GM21619 (cell line): ENCODE results near the gene UBA1.

Experiments
- ATAC-seq: cut with Tn5 transposase; IDR thresholded peaks from one replicate; pipeline ENCODE4 v1.9.1; 2021; ENCODE audit not compliant: unreplicated experiment

The UBA1 gene

GRCh38 chrX:47193475-47194193 lies at the start of gene UBA1:
Gene UBA1, plus strand, starts transcription at chrX:47193829. Its CDS starts 4,974 bp downstream, at chrX:47198803.
- peak; percentile 53 for ATAC-seq

GRCh38 chrX:47143894-47144625 lies 49.6 kb upstream of the UBA1 start:
- ATAC-seq = peak; percentile 11

DNA sequence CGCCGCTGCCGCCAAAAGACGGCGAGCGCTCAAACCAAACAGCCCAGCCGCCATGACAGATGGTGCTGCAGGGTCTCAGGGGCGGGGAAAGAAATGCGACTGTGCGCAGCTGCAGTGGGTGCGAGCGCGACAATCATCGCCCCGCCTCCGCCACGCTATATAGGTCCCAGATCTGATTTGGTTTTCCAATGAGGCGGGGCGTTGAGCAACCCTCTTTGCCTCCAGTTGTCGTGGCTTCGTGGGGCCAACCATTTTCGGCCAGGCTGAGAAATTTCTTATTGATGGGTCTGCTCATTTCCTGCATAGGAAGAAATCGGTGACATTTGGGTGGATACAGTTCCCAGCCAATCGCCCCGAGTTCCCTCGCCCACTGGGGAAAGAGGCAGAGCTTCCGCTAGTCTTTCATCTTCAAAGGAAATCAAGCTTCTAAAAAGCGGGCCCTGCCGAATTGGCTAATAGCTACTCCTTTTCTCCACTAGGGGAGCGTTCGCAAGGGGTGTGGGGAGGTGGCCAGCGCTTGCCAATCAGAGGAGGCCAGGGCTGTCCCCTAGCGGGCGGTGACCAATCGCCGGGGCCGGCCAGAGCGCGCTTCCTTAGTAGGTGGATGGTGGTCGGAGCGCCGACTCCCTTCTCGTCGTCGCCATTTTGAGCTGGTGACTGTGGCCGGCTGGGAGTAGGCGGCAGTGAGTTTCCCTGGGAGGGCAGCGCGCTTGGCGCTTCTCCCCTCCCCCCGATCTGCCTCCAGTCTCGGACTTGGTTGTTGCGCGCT lies 48.8 kb upstream of the UBA1 start, which contains the start of the genes NDUFB11 and RBM10:
TSS of gene NDUFB11 (minus strand) at position 77 of the 769 bp plus-strand sequence. CDS start at position 54, 23 bp downstream.
TSS of gene RBM10 (plus strand) at position 596 of the 769 bp plus-strand sequence. CDS start 2,261 bp downstream, outside the sequence.
- ATAC-seq = peak; percentile 84

DNA sequence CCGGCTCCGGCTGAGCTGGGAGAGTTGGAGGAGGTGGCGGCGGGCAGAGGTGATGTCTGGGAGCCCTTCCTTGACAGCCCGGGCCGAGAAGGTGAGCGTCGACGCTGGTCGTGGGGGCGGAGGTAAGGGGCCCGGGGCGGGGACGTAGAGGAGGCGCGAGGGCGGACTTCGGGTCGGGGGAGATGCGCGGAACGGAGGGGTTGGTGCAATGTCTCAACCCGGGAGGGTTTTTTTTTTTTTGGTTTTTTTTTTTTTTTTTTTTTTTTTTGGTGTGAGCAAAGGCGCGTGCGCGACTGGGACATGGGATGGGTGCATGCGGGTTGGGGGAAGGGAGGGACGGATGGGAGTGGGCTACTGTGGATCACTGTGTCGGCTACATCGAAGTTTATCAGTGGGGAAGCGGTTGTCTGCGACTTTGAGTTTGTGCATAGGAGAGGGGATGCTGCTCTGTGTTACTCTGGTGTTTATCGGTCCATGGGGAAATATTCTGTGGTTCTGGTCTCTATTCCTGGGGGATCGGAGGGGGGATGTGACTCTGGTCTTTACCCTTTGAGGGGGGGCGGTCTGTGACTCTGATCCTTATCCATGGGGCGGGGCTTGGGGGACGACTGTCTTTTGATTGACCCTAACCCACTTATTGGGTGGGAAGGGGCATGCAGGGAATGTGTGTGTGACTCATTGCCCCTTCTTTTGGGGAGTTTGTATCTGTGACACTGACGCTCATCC lies 48.1 kb upstream of the UBA1 start:
- ATAC-seq = no peak

GRCh38 chrX:47146121-47146935 lies 47.3 kb upstream of the UBA1 start:
- no peak for ATAC-seq

GRCh38 chrX:47146936-47147859 lies 46.4 kb upstream of the UBA1 start:
- no peak for ATAC-seq

DNA sequence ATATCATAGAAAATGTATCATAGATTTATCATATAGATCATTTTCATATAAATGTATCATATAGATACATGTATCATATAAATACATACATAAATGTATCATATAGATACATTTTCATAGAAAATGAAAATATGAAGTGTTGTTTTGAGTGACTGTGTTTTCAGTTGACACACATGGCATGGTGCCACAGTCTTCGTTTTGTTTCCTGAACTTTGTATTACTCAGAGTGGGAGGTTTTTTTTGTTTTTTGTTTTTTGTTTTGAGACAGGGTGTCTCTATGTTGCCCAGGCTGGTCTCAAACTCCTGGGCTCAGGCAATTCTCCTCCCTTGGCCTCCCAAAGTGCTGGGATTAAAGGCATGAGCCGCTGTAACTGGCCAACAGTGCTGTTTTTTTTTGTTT lies 44.7 kb upstream of the UBA1 start:
- no peak for ATAC-seq

DNA sequence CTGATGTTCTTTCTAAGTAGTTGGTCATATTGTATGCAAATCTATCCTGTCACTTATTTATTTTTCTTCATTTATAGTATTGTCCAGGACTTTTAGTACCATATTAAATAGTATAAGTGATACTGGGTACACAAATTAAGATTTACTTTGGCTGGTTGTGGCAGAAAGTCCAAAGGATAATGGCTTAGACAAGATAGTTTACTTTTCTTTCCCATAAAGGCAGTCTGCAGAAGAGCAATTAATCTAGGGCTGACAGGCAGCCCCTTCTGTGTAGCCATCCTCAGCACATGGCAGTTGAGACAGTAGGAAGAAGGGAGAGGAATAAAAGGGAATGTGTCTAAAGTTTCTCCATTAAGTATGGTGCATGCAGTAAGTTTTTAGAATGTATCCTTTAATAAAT lies 42.2 kb upstream of the UBA1 start:
- ATAC-seq = no peak

DNA sequence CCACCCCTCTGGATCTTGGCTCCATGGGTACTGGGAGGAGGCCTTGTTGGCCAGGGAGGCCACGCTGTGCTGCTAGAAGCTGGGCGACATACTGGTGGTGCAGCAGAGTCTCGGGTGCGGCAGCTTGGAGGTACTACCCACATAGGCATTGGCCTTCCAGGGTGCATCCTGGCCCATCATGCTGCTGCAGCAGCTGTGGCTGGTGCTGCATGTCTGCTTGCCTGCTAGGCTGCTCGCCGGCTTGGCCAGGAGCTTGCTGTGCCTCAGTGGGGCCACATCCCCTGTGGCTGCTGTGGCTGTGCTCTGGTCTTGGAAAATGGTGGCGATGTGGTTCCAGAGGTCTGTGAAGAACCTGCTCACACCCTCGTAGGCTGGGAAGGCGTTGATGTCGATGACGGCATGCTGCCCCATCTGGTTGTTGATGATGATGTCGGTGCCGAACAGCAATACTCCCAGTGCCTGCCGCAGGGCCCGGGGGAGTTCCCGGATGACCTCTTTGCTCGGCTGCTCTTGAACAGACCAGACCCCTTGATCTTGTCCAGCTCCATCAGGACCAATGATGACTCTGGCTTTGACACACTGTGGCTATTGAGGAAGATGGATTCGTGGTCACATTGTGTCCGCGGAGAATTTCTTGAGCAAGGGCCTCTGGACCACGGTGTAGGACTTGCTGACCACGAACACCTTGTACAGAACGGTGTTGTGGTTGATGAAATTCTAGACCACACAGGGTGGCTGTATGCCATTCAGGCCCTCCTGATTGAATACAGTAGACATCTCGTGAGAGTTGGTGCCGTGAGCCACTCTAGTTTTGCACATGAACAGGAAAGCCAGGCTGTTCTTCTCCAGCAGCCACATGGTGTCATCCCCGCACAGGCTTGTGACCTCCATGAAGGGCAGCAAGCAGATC lies 36.8 kb upstream of the UBA1 start:
- ATAC-seq = no peak

GRCh38 chrX:47158131-47158530 lies 35.5 kb upstream of the UBA1 start:
- no peak for ATAC-seq

DNA sequence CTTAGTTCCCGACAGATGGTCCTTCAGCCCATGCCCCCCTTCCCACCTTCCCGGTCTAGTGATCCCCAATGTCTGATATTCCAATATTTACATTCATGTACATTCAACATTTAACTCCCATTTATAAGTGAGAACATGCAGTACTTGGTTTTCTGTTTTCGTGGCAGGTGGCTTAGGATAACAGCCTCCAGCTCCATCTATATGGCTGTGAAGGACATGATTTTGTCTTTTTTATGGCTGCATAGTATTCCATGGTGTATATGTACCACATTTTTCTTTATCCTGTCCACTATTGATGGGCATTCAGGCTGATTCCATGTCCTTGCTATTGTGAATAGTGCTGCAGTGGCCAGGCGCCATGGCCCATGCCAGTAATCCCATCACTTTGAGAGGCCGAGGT lies 34.8 kb upstream of the UBA1 start:
- no peak for ATAC-seq

DNA sequence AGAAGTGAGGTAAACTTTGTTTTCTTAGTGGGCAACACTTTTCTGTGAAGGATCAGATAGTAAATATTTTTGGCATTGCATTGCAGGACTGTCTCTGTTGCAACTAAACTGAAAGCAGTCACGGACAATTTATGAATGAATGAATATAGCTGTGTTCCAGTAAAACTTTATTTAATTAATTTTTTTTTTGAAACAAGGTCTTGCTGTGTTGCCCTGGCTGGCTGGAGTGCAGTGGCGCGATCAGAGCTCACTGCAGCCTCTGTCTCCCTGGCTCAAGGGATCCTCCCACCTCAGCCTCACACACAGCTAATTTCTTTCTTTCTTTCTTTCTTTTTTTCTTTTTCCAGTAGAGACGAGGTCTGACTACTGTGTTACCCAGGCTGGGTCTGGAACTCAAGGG lies 32.8 kb upstream of the UBA1 start:
- no peak for ATAC-seq

DNA sequence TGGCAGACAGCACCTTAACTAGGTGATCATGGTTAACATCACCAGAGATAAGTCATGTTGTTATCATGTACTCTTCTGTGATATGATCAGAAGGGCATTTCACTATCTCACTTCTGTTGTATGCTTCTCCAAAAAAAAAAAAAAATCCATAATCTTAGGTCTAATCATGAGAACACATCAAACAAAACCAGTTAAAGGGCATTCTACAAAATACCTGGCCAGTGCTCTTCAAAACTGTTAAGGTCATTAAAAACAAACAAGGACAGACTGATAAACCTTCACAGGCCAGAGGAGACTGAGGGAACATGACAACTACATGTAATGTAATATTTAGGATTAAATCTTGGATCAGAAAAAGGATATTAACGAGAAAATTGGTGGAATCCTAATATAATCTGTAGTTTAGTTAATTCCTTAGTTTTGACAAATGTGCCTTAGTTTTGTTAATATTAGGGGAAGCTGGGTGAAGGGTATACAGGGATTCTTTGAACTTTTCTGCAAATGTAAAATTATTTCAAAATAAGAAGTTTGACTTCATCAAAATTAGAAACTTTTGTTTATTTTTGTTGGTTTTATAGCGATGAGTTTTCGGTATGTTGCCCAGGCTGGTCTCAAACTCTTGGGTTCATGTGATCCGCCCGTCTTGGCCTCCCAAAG lies 30.6 kb upstream of the UBA1 start:
- no peak for ATAC-seq

GRCh38 chrX:47164420-47164819 lies 29.2 kb upstream of the UBA1 start:
- no peak for ATAC-seq

- no peak for ATAC-seq
Observed at GRCh38 chrX:47166126-47166525, 27.5 kb upstream of the UBA1 start.

- no peak for ATAC-seq
Observed at GRCh38 chrX:47168495-47169073, 25.0 kb upstream of the UBA1 start.

DNA sequence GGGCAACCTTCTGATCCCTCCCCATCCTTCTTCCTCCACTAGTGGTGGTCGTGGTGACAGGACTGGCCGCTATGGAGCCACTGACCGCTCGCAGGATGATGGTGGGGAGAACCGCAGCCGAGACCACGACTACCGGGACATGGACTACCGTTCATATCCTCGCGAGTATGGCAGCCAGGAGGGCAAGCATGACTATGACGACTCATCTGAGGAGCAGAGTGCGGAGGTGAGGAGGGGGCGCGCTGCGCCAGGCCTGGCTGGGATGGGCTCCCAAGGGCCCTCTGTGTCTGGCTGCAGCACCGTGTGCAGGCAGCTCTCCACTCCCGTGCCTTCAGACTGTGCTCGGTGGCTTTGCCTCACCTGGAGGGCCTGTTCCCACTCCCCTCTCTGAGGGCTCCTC lies 24.4 kb upstream of the UBA1 start:
- ATAC-seq = no peak
